ENCODE data around the gene FLNB. TPM values are rescaled to one million over a fixed set of nuclear protein-coding genes. Genes with fewer than 3 reads are reported as not detected.

Gene FLNB
- total RNA-seq, 1 donor from 2014 or later: 75.4 TPM

DNA sequence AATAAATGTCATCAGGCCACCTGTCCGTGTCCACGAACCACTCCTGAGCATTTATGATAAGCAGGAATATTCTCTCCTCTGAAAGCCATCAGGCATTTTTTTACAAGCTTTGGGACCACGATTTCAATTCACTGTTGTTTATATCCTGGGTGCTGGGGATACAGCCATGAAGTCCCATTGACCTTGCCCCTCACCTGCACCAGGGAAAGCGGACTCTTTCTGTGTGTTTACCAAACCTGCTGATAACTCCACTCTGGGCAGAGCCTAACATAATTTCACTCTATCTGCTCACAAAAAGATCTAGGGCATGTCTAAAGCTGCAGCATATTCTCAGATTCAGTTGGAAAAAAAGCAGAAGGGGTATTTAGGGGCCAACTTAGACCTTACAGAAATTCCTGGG lies 197.8 kb downstream of the FLNB start:
- H3K27me3 Mint-ChIP-seq (ENCODE audit: unreplicated experiment): peaks cover 19% of the 10 kb centered on the region
- no peaks in the 10 kb centered on the region for H3K36me3 Mint-ChIP-seq (ENCODE audit: unreplicated experiment)
- TF ChIP-seq, protein P1, sequence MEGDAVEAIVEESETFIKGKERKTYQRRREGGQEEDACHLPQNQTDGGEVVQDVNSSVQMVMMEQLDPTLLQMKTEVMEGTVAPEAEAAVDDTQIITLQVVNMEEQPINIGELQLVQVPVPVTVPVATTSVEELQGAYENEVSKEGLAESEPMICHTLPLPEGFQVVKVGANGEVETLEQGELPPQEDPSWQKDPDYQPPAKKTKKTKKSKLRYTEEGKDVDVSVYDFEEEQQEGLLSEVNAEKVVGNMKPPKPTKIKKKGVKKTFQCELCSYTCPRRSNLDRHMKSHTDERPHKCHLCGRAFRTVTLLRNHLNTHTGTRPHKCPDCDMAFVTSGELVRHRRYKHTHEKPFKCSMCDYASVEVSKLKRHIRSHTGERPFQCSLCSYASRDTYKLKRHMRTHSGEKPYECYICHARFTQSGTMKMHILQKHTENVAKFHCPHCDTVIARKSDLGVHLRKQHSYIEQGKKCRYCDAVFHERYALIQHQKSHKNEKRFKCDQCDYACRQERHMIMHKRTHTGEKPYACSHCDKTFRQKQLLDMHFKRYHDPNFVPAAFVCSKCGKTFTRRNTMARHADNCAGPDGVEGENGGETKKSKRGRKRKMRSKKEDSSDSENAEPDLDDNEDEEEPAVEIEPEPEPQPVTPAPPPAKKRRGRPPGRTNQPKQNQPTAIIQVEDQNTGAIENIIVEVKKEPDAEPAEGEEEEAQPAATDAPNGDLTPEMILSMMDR (IDR thresholded peaks at IDR 0.05; ENCODE audit: partially characterized antibody, unreplicated experiment): no peak
- peaks cover 19% of the 10 kb centered on the region for H3K9me3 Mint-ChIP-seq (ENCODE audit: unreplicated experiment)
- no peak overlapping the region for H3K27ac Mint-ChIP-seq (ENCODE audit: unreplicated experiment)
- H3K4me3 Mint-ChIP-seq (ENCODE audit: unreplicated experiment): no peak overlapping the region
- H3K4me1 Mint-ChIP-seq (ENCODE audit: low read depth, unreplicated experiment): peaks cover 21% of the 10 kb centered on the region
- no peak for DNase-seq

DNA sequence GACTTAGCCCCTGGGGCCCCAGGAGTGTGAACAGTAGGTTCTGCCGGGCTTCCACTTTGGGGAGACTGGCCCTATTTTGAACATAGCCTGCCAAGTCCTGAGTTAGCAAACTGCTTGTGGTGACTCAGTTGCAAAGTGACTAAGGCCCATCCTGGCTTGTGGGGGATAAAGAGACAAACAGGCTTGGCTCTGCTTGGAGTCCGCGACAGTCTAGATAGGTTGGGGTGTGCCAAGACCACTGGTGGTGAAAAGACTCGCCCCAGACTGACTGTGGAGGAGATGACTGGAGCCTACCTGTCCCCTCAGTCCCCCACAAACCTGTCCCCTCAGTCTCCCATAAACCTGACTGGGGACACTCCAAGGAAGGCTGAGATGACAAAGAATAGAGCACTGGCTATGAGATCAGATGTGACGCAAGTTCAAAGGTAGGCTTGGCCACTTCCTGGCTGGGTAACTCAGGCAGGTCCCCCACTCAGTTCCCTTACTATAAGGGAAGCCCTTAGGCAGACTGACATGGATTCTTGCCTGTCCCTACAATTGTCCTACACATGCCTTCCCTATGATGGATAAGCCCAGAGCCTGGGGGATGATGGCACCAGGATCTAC lies 198.3 kb downstream of the FLNB start:
- Mint-ChIP-seq H3K36me3 (ENCODE audit: unreplicated experiment) (no peaks in the 10 kb centered on the region), H3K9me3 (ENCODE audit: unreplicated experiment) (peaks cover 15% of the 10 kb centered on the region), H3K4me3 (ENCODE audit: unreplicated experiment) (no peak overlapping the region), H3K4me1 (ENCODE audit: low read depth, unreplicated experiment) (peaks cover 18% of the 10 kb centered on the region), H3K27ac (ENCODE audit: unreplicated experiment) (no peak overlapping the region), H3K27me3 (ENCODE audit: unreplicated experiment) (peaks cover 15% of the 10 kb centered on the region)
- TF ChIP-seq, protein P1 (IDR thresholded peaks at IDR 0.05; ENCODE audit: partially characterized antibody, unreplicated experiment): no peak
- DNase-seq: no peak

DNA sequence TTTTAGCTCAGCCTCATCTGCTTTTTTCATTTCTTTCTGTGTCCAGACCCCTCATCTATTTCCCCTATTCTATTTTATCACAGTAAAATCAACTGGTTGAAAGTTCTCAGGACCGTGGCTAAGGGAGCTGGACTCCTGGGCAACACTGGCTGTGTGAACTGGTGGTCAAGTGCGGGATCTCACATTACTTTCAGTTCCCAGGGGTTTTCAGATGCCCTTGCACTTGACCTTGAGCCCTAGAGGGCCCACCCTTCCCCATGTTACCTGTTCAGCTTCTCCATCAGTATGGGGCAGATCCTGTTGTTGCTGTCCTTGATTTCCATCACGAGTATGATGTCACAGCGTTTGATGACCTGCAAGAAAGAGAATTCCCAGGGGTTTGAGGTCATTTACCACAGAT lies 199.7 kb downstream of the FLNB start:
- Mint-ChIP-seq H3K4me1 (ENCODE audit: low read depth, unreplicated experiment) (peaks cover 10% of the 10 kb centered on the region), H3K27me3 (ENCODE audit: unreplicated experiment) (peaks cover 7% of the 10 kb centered on the region), H3K4me3 (ENCODE audit: unreplicated experiment) (no peak overlapping the region), H3K36me3 (ENCODE audit: unreplicated experiment) (no peaks in the 10 kb centered on the region), H3K9me3 (ENCODE audit: unreplicated experiment) (peaks cover 12% of the 10 kb centered on the region), H3K27ac (ENCODE audit: unreplicated experiment) (no peak overlapping the region)
- TF ChIP-seq, protein P1 (IDR thresholded peaks at IDR 0.05; ENCODE audit: partially characterized antibody, unreplicated experiment): no peak
- no peak for DNase-seq

DNA sequence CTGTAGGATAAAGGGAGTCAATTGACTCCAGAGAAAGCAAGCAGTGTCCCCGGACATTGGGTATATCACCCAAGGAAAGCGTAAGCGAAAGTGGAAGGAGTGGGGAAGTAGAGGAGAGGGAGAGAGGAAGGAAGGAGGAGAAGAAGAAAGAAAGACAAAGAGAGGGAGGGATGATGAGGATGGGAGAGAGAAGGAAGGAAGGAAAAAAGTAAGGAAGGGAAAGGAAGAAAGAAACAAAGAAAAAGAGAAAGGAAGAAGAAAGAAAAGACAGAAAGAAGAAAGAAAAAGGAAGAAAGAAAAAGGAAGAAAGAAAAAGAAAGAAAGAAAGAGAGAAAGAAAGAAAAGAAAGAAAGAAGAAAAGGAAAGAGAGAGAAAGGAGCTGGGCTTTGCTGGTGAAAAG lies 201.7 kb downstream of the FLNB start:
- peaks cover 10% of the 10 kb centered on the region for H3K4me1 Mint-ChIP-seq (ENCODE audit: low read depth, unreplicated experiment)
- H3K27me3 Mint-ChIP-seq (ENCODE audit: unreplicated experiment): peaks cover 4% of the 10 kb centered on the region
- DNase-seq: no peak
- peaks cover 9% of the 10 kb centered on the region for H3K9me3 Mint-ChIP-seq (ENCODE audit: unreplicated experiment)
- H3K4me3 Mint-ChIP-seq (ENCODE audit: unreplicated experiment): no peak overlapping the region
- TF ChIP-seq, protein P1 (IDR thresholded peaks at IDR 0.05; ENCODE audit: partially characterized antibody, unreplicated experiment): no peak
- no peak overlapping the region for H3K27ac Mint-ChIP-seq (ENCODE audit: unreplicated experiment)
- no peaks in the 10 kb centered on the region for H3K36me3 Mint-ChIP-seq (ENCODE audit: unreplicated experiment)

DNA sequence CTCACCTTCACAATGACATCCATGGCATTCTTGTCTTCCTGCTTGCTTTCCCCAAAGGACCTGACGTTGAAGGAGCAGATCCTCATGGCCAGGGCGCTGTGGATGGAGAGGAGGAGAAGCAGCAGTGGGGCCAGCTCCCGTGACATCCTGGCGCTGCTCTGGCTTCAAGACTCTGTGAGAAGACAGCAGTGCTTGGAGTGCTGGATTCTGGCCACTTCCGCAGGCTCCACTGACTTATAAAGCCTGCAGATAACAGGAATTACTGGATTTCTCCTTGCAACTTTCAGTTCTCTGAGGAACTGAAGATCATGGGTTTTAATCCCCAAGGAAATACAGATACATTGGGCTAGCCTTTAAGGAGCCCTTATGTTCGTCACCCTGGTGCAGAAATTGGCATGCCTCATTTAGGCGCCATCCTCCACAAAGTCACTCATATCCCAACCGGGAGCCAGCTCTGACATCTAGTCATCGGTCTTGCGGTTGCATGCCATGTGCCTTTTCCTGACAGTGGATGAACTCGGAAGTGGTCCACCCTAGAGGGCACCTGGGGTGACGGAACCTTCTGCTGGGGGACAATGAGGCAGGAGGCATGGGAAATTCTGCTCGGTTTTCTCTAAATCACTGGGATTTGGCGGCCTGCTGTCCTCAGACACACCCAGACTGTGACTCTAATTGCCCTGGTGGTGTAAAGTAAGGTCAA lies 202.7 kb downstream of the FLNB start, which contains the start of gene DNASE1L3:
TSS of gene DNASE1L3 (minus strand) at position 212 of the 700 bp plus-strand sequence. CDS start at position 146, 66 bp downstream.
- DNase-seq: no peak
- H3K27me3 Mint-ChIP-seq (ENCODE audit: unreplicated experiment): peaks cover 8% of the 10 kb centered on the region
- H3K4me3 Mint-ChIP-seq (ENCODE audit: unreplicated experiment): no peak within 1 kb of the TSS
- peaks cover 13% of the 10 kb centered on the region for H3K4me1 Mint-ChIP-seq (ENCODE audit: low read depth, unreplicated experiment)
- TF ChIP-seq, protein P1 (IDR thresholded peaks at IDR 0.05; ENCODE audit: partially characterized antibody, unreplicated experiment): no peak
- H3K27ac Mint-ChIP-seq (ENCODE audit: unreplicated experiment): no peak within 1 kb of the TSS
- no peaks in the 10 kb centered on the region for H3K36me3 Mint-ChIP-seq (ENCODE audit: unreplicated experiment)
- peaks cover 7% of the 10 kb centered on the region for H3K9me3 Mint-ChIP-seq (ENCODE audit: unreplicated experiment)
